Adrenal gland (tissue), 5 donors: ENCODE results near the gene ZNF346.

Experiments
- CTCF ChIP-seq, 6 experiments: fragments of 450-650 bp in 4 of 6; fragments of 200-600 bp in 2 of 6; sonication (generic) in 1 of 6; IDR thresholded peaks; 1 replicate in 5 of 6; 2 replicates in 1 of 6; pipeline versions ENCODE4 v1.5.1 to v1.8.0; 2016 to 2021; ENCODE audit warnings: antibody characterized with exemption in 6 of 6, mild to moderate bottlenecking in 2 of 6, moderate library complexity in 1 of 6
- POLR2A ChIP-seq, 2 donors: fragments of 450-650 bp; IDR thresholded peaks; one replicate each; pipeline ENCODE4 v1.6.1; 2017; ENCODE audit warnings: antibody characterized with exemption in 2 of 2, mild to moderate bottlenecking in 2 of 2, moderate library complexity in 1 of 2
- donor health status: DM: no; HTN: no; CAD: no.

DNA sequence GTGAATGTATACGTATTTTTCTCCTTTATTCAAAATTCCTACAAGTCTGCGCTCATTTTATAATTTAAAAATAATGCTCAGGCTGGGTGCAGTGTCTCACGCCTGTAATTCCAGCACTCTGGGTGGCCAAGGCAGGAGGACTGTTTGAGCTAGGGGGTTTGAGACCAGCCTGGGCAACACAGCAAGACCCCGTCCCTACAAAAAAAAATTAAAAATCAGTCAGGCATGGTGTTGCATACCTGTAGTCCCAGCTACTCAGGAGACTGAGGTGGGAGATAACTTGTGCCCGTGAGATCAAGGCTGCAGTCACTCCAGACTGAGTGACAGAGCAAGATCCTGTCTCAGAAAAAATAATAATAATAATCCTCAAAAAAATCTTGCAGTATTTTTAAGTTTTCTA, 23.7 kb upstream of the ZNF346 start:
- TF ChIP-seq CTCF (IDR thresholded peaks at IDR 0.05) (no peak), POLR2A (IDR thresholded peaks at IDR 0.05) (no peak)
